Endothelial cell of hepatic sinusoid (primary cell): ENCODE measurements around the gene ELOVL2.

Experiments
- in situ Hi-C: cut with HindIII; loops from 2 replicates; pipeline ENCODE4 v1.10.0; 2017; ENCODE audit warnings: low sequenced_read_pairs

ELOVL2 gene

DNA sequence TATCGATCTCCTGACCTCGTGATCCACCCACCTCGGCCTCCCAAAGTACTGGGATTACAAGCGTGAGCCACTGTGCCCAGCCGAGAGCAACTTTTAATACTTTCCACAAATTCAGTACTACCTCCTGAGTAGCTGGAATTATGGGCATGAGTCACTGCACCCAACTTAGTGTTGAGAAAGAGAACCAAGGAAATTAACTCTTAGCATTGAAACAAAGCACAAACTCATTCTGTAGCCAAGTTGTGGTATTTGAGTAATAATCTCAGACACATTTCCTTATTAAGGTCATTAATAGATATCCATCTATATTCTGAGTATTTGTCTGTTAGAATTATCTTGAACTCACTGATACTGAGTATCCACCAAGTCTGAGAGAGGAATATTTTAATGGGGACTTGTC lies 14.3 kb upstream of the ELOVL2 start:
- in situ Hi-C loops, result no loop called here

DNA sequence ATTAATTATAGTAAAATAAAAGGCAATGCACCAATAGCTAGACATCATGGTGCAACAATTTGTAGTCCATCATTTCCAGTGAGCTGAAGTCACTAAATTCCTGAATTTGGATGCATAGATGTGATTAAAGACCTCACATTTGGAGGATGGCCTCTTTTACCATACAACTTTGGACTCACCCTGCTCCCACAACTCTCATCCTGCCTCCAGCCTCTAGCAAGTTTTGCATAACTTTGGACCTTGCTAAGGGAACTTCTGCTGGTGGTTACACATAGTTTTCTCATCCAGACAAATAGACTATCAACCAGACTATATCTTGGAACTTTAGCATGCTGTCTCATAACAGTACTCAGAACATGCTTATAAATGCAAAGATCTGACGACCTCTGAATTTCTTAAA lies 12.8 kb upstream of the ELOVL2 start:
- in situ Hi-C loops, result no loop called here

DNA sequence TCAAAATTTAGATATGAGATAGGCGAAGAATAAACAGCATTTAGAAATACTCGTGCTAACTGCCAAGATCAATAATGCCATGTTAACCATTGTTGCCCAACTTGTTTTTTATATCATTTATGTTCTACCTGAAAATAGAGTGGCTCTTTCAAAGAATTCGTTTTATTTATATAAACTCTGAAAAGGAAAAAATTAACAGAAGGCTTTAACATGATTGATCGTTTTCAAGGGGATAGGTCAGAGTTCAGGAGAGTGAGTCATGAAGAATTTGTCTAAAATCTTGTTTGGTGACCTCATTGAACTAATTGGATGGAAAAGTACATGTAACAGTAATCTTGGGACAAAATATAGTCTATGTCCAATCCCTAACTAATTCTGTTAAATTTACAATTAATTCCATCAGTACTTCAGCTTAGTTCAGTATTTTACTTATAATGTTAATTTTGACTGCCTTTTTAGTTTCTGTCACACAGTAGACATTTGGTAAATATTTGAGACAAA lies 11.1 kb upstream of the ELOVL2 start:
- in situ Hi-C loops, result no loop called here

DNA sequence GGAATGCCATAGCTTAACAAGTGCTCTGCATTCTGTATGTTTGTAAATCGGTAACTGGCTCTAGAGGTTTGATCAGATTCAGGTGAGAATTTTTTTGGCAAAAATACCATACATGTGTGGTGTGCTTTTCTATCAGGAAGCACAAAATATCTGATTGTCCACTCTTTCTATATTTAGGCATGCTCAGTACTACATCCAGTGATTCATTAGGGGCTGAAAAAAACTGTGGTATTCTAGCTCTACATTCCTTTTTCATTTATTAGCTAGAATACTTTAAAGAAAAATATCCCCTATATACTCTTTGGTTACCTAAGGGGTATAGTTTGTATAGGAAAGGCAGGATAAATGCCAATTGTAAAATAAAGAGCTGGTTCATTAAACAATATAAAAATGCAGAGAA lies 10.6 kb upstream of the ELOVL2 start:
- in situ Hi-C loops, result no loop called here

DNA sequence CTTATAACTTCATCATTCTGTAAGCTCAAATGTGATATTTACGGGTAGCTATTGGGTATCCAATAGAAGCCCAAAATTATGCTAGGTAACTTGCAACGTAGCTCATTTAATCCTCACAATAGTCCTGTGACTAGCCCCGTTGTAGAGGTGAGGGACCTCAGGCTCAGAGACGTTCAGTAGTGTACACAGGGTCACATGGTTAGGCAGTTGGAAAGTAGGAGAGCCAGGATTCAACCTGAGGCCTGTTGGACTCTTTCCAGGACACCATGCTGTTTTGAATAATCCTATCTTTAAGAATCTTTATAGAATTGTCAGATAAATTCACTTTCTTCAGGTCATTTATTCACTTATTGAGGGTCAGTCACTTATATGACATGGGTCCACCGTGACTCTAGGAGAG lies 9.2 kb upstream of the ELOVL2 start:
- in situ Hi-C loops, result no loop called here

DNA sequence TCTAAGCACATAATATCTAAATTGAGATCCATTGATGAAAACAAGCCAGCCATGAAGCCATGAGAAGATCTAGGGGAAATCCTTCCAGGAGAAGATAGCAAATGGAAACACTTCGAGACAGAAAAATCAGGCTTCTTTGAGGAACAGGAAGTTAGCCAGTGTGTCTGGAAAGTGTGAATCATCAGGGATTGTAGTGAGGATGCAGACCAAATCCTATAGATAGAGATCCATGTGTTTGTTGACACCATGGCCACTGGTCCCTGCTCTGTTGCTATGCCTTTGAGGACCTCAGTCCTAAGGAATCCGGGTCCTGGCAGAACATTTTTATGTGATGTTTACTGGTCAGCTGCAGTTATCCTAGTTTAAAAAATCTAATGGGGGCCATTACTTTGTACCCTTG lies 6.6 kb upstream of the ELOVL2 start:
- in situ Hi-C loops, result no loop called here

DNA sequence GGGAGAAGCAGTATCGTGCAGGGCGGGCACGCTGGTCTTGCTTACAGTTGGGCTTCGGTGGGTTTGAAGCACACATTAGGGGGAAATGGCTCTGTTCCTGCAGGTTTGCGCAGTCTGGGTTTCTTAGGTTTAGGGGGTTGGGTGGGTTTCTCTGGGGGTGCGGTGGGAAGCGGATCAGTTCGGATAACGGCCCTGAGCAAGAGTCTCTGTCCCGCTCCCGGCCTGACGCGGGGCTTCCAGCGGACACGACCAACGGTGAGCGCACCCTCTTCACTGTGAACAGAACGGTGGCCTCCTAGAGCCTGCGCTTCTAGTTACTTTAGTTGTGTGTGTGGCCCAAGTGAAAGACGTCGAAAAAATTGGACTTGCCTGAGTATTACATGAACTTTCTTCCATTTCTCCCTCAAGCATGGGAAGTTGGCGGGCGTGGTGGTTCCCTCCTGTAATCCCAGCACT lies 635 bp upstream of the ELOVL2 start:
- in situ Hi-C loops, result no loop called here

DNA sequence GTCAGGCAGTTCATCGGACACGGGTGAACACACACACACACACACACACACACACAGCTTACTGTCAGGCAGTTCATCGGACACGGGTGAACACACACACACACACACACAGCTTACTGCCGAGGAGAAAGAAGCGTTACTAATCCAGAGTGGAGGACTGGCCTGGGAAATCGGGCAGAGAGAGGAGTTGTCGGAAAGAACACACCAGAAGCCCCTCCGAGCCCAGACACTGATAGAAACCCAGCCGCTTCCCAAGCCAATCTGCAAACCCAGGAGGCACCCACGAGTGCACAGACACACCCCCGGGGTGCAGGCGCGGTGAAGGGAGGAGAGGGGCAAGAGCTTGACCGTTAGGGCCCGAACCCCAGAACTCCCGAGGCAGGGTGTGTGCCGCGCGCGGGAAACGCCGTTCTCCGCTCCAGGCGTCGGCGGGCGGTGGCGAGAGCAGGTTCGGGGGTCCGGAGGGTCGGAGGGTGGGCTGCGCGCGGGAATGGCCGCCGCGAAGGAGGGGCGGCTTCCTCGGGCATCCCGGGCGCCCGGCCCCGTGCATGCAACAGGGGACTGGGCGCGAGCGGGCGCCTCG lies 636 bp downstream of the ELOVL2 start:
- in situ Hi-C loops, result no loop called here

DNA sequence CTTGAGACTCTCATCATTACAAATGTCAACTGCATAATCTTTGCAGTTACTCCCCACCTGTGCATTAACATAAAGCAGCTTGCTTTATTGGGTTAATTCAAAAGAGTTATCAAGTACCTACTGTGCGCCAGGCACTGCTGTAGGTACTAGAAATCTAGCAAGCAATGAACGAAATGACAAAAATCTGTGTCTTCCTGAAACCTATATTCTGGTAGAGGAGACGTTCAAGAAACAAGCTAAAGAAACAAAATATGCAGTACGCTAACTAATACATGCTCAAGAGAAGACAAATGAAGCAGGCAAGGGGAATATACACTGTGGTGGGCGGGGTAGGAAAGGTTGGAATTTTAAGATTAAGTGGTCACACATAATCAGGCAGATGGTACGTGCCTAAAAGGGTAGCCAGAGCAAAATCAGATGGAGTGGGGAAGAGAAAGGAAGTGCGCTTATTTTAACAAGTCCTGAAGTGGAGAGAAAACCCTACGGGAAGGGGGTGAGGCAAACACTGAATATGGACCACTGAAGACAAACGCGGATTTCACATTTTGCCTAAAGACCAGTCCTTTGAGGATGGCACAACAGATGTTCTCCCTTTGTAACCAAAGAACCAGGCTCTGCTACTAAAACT lies 1.2 kb downstream of the ELOVL2 start:
- in situ Hi-C loops, result no loop called here

DNA sequence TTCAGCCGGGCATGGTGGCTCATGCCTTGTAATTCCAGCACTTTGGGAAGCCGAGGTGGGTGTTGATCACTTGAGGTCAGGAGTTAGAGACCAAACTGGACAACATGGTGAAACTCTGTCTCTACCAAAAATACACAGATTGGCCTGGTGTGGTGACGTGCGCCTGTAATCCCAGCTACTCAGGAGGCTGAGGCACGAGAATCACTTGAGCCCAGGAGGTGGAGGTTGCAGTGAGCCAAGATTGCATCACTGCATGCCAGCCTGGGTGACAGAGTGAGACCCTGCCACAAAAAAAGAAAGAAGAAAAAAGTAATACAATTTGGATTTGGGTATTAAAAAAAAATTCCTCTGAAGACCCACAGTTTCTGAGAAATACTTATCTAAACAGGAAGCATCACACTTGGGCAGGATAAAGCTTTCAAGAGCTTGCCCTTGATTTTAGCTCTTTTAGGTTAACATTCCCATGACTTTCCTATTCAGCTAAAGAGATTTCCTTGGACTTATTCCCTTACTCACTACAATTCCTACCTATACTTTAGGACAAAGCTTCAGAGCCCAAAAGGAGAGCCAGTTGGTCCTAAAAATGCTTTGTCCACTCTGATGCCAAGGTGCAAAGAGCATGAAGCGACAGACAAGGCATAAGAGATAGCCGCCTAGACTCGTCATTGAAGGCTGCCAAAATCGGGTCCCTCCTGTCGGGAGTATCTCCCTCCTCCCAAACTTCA lies 1.9 kb downstream of the ELOVL2 start:
- in situ Hi-C loops, result no loop called here

DNA sequence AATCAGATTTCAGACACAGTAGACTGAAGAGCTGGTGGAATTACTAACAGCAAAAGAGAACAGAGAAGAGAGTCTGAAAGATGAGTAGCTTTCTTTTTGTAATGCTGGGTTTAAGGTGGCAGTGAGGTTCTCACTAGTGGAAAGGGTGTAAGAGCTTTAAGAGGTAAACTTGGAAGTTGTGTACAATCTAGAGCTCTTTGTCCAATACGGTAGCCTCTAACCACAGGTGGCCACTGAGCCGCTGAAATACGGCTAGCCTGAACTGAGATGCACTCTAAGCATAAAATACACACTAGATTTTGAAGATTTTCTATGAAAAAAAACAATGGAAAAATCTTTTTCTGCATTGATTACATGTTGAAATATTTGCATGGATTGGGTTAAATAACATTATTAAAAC lies 4.0 kb downstream of the ELOVL2 start:
- in situ Hi-C loops, result no loop called here

DNA sequence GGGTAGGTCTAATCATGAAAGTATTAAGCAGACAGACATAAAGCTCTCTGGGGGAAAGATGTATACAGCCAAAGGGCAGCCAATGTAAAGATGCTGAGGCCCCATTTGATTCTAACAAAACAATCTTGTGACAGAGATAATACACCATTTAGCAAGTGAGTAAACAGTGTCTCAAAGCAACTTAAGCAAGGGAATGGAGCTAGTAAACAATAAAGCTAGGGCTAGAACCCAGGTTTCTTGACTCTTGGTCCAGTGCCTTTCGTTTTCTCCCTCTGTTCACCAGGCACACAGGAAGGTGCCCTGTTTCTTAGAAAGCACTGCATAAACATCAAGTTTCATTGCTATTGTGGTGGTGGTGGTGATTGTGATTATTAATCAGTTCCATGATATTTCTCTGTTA lies 5.1 kb downstream of the ELOVL2 start:
- in situ Hi-C loops, result no loop called here

DNA sequence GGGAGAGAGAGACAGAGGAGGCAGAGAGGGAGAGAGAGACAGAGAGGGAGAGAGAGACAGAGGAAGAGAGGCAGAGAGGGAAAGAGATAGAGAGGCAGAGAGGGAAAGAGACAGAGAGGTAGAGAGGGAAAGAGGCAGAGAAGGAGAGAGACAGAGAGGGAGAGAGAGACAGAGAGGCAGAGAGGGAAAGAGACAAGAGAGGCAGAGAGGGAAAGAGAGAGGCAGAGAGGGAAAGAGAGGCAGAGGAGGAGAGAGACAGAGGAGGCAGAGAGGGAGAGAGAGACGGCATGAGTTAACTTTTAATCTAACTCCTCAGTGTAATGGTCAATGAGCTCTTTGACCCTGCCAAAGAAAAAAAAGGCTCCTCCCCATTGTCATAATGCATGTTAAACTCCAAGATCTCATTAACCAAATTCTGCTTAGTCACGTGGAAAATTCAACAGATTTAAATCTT lies 7.1 kb downstream of the ELOVL2 start:
- in situ Hi-C loops, result no loop called here

DNA sequence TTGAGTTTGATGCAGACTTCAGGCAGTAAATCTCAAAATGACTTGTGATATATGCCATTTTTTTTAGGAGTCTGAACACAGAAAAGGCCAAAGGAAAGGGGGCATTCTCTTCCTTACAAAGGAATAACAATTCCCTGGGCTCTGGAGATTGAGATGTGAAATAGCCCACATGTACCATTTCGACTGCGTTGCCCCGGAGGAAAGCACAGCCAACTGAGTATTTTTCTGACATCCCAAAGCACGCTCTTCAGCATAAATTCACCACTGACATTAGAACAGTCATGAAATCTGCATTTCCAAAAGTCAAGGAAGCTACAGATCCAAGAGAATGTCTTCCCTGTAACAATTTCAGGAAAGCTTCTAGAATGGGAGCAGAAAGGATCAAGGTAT lies 7.8 kb downstream of the ELOVL2 start:
- in situ Hi-C loops, result no loop called here

DNA sequence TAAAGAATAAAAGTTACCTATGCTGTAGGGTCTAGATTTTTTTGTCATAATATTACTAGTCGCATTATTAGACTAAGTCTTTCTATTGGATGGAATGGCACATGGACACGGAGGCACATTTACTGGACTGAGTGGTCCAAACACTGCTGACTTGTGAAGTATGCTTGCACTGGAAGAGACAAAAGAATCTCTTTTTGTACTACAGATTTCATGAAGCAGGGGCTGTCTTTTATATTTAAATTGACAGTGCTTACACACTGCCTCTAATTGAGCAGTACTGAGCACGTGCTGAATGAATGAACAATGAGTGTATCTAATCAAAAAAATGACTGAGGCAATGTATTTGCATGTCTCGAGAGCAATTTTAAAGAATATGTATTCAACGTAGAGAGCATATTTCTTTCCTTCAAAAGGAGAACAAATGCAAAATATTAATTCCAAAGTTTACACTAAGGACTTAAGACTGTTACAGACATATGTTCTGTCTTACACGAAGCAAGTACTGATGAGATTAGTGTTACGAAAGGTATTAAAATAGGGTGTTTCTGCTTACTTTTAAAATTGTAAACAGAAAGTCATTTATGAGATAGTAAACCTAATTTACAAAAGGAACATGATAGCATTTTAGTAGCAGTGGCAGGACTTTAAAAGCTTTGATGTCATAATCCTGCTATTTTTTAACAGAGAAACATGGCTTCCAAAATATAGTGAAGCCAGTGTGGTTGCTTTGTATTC lies 8.3 kb downstream of the ELOVL2 start:
- in situ Hi-C loops, result no loop called here

DNA sequence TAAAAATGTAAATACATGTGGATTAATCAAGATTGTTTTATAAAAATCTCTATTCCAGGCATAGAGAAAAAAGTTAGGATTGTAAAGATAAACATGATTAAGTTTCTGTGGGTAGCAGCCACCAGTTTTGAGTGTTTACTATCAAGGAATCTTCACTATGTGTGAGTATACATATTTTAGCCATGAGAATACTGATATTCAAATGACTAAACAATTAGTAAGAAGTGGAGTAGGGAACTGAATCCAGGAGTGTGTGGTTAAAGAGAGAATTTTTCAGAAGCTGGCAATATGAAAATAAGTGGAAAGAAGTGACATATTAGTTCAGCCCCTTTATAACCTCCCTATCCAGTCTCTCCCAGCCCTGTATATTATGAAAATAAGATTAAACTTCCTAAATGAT lies 10.3 kb downstream of the ELOVL2 start:
- in situ Hi-C loops, result no loop called here

DNA sequence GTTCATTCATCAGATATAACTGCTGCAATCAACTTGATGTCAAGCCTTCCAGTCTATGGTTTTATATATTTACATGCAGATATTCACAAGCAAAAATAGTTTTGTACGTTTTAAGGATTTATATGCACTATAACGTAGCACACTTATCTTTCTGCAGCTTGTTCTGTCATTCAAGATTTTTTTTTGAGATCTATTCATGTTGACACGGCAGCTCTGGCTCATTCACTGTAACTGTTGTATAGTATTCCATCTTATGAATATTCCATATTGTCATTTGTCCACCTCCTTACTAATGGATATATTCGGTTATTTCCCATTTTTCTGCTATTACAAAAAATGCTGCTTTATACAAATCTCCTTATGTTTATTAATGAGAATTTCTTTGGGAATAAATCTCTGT lies 13.2 kb downstream of the ELOVL2 start:
- in situ Hi-C loops, result no loop called here

DNA sequence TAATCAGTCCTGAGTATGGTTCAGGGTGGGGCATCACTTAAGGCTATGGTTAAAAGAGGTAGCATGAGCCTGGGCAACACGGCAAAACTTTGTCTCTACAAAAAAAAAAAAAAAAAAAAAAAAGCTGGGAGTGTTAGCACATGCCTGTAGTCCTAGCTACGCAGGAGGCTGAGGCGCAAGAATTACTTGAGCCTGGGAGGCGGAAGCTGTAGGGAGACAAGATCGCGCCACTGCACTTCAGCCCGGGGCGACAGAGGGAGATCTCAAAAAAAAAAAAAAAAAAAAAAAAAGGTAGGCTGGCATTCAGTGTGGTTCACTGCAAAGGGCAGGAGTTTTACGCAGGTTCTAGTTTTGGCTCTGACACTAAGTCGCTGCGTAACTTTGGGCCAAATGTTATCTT lies 15.1 kb downstream of the ELOVL2 start:
- in situ Hi-C loops, result loop anchor here (5.0 kb wide), 1 partner anchor 62 kb away; no protein-coding TSS in a partner anchor

DNA sequence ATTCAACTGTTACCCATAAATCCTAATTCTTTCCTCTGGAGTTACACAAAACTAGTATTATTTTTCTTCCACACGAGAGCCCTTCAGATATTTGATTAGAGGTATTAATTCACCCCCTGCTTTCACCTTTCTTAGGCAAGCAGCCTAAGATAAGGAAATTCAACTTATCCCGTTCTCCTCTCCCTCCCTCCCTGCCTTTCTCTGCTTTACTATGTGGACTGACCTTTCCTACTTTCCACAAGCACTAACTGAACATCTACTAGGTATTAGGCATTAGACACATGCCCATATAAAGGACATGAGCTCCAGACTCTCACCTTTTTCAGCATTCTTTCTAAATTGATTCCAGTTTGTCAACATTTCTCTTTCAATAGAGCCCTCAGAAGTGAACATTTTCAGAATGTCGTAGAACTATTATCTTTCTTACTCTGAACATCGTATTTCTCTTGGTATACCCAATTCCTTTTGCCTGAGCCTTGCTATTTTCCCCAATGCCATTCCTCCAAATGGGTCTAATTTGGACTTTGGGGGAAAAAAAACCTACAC lies 16.5 kb downstream of the ELOVL2 start:
- in situ Hi-C loops, result loop anchor here (5.0 kb wide), 1 partner anchor 60 kb away; no protein-coding TSS in a partner anchor

DNA sequence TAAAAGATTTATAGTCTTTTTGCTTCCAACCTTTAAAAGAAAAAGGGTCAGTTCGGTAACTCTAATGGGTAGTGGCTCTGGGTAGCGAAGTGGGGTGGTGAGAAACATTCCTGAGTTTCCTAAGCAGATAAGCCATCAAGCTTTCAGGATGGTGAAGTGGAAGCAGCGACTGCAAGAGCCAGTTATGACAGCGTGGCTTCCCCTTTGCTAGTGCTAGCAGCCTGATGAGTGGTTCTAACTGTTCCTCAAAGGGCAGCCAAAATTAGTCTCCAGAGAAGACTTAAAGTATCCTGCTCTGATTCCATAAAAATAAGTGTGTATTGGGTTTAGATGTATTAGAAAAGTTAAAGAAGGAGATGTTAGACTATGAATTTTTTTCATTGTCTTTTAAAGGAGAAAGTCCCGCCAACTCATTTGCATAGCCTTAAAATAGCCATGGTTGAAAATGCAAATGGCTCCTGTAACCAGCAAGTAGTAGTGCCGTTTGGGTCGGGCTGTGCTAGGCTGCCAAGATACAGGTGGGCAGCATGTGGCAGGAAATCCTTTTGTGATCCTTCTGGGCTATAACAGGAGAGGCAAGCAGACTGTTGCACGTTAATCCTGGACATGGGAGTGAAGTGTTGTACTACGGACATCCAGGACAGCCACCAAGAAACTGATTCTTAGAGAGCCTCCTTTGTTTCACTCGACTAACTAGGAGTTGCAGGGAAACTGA lies 18.0 kb downstream of the ELOVL2 start:
- in situ Hi-C loops, result loop anchor here (5.0 kb wide), 1 partner anchor 59 kb away; no protein-coding TSS in a partner anchor
